K562 (cell line): ENCODE measurements around the gene MLKL. TPM values are rescaled to one million over a fixed set of nuclear protein-coding genes. Genes with fewer than 3 reads are reported as not detected.

ENCODE experiments used
- ATAC-seq: fragments of 200-7000 bp; cut with Tn5 transposase; 3 replicates; pipeline ENCODE4 v1.9.1; 2020; ENCODE audit warnings: moderate library complexity
- BruUV-seq: library from RNA; stranded (reverse); fragments of 400-500 nt; replicated peaks from 2 replicates; lab custom pipeline; 2021; lab: Mats Ljungman, UMichigan
- CTCF ChIA-PET: fragments of 300-600 bp; formaldehyde crosslinking; extraction: SDS; loops from one replicate; lab custom pipeline; 2021; ENCODE audit warnings: low intra/inter-chr PET ratio; lab: Yijun Ruan, JAX
- POLR2A ChIA-PET: fragments of 300-600, 350-650 bp; sonication (Branson Sonifier 250); formaldehyde crosslinking; extraction: SDS; loops from one replicate; lab custom pipeline; 2021; ENCODE audit warnings: antibody characterized with exemption, inconsistent platforms; lab: Yijun Ruan, JAX
- DNase-seq, 4 experiments: peaks; one replicate each; pipeline versions ENCODE4 v3.0.0 to v3.0.0-alpha.2; 2011 to 2018; ENCODE audit warnings: low spot score in 3 of 4, mixed read lengths in 3 of 4; ENCODE audit errors: extremely low read depth in 1 of 4
- FAIRE-seq: peaks from 2 replicates; lab custom pipeline; 2011; peaks lifted over from hg19 to GRCh38; lab: Jason Lieb, UNC
- H2AFZ ChIP-seq: 2 replicates; pipeline ENCODE4 v1.6.0; 2011; ENCODE audit warnings: low read depth, low read length, control low read depth, inconsistent platforms
- H3K27ac ChIP-seq: fragments of 200-600 bp; 3 replicates; pipeline ENCODE4 v1.8.0; 2011; ENCODE audit warnings: low read depth, mild to moderate bottlenecking, control low read depth, inconsistent platforms, low read length, moderate library complexity, mixed read lengths; ENCODE audit errors: extremely low read depth
- H3K27me3 ChIP-seq, 2 experiments: fragments of 300-600 bp in 1 of 2; 2 replicates in 1 of 2; 3 replicates in 1 of 2; pipeline versions ENCODE4 v1.6.0 to v1.8.0; 2011; ENCODE audit warnings: inconsistent platforms in 2 of 2, low read length in 2 of 2, mild to moderate bottlenecking in 1 of 2, mixed read lengths in 1 of 2, moderate library complexity in 1 of 2; ENCODE audit not compliant: control insufficient read depth in 2 of 2, insufficient read depth in 2 of 2
- H3K36me3 ChIP-seq: fragments of 300-600 bp; 3 replicates; pipeline ENCODE4 v1.8.0; 2011; ENCODE audit warnings: mild to moderate bottlenecking, low read length, inconsistent platforms; ENCODE audit not compliant: control insufficient read depth, insufficient read depth
- H3K4me1 ChIP-seq, 2 experiments: fragments of 200-600 bp in 1 of 2; replicated peaks in 1 of 2; 2 replicates in 1 of 2; 3 replicates in 1 of 2; pipeline versions ENCODE4 v1.5.1 to v1.8.0; 2011; ENCODE audit warnings: inconsistent platforms in 2 of 2, low read length in 2 of 2, mild to moderate bottlenecking in 1 of 2, mixed read lengths in 1 of 2, moderate library complexity in 1 of 2; ENCODE audit not compliant: control insufficient read depth in 2 of 2, insufficient read depth in 2 of 2
- H3K4me2 ChIP-seq: 2 replicates; pipeline ENCODE4 v1.6.1; 2011; ENCODE audit warnings: low read length, control low read depth, inconsistent platforms, mixed read lengths; ENCODE audit not compliant: insufficient read depth
- H3K4me3 ChIP-seq: fragments of 200-600 bp; sonication (generic), shearing (Covaris generic); 2 replicates; pipeline ENCODE4 v1.5.1; 2016; ENCODE audit warnings: control low read depth, inconsistent platforms
- H3K79me2 ChIP-seq: fragments of 200-600 bp; 3 replicates; pipeline ENCODE4 v1.8.0; 2011; ENCODE audit warnings: low read length, inconsistent platforms; ENCODE audit not compliant: control insufficient read depth, insufficient read depth
- H3K9ac ChIP-seq, 2 experiments: 2 replicates each; pipeline versions ENCODE4 v1.6.0 to v1.6.1; 2011; ENCODE audit warnings: low read depth in 2 of 2, low read length in 2 of 2, control low read depth in 1 of 2, inconsistent platforms in 1 of 2, mild to moderate bottlenecking in 1 of 2, mixed read lengths in 1 of 2; ENCODE audit not compliant: insufficient read depth in 1 of 2
- H3K9me1 ChIP-seq: one replicate; pipeline ENCODE4 v1.6.0; 2011; ENCODE audit warnings: inconsistent platforms, mild to moderate bottlenecking, low read length, moderate library complexity; ENCODE audit not compliant: control insufficient read depth, insufficient read depth
- H3K9me3 ChIP-seq: replicated peaks from 2 replicates; pipeline ENCODE4 v1.5.1; 2011; ENCODE audit warnings: low read depth, low read length, inconsistent platforms; ENCODE audit not compliant: control insufficient read depth, insufficient read depth
- H4K20me1 ChIP-seq: replicated peaks from 2 replicates; pipeline ENCODE4 v1.6.1; 2011; ENCODE audit warnings: low read length, inconsistent platforms, mixed read lengths; ENCODE audit not compliant: control insufficient read depth, insufficient read depth
- GATAD2B ChIP-seq: fragments of 450-650 bp; IDR thresholded peaks from 2 replicates; pipeline ENCODE4 v1.6.1; 2017; ENCODE audit warnings: mild to moderate bottlenecking, borderline replicate concordance
- MCM7 ChIP-seq, 2 experiments: fragments of 450-650 bp; IDR thresholded peaks; 2 replicates each; pipeline ENCODE4 v1.6.1; 2016 to 2018
- NFXL1 ChIP-seq: fragments of 450-650 bp; formaldehyde crosslinking; IDR thresholded peaks from 2 replicates; pipeline ENCODE4 v1.4.0; 2021; ENCODE audit warnings: mild to moderate bottlenecking
- PBX2 ChIP-seq, 2 experiments: IDR thresholded peaks in 1 of 2; conservative IDR thresholded peaks in 1 of 2; 2 replicates each; pipeline ENCODE4 v1.6.1; 2016; ENCODE audit warnings: low read depth in 2 of 2, mild to moderate bottlenecking in 1 of 2, missing compliant biosample characterization in 1 of 2, missing genetic modification characterization in 1 of 2, moderate library complexity in 1 of 2
- RBM34 ChIP-seq: fragments of 200-400 bp; formaldehyde crosslinking; IDR thresholded peaks from 2 replicates; pipeline ENCODE4 v1.6.1; 2018; ENCODE audit warnings: low read length, borderline replicate concordance; ENCODE audit not compliant: insufficient read depth
- YBX1 ChIP-seq: fragments of 450-650 bp; IDR thresholded peaks from 2 replicates; pipeline ENCODE4 v1.7.1; 2016; ENCODE audit warnings: mild to moderate bottlenecking
- ZHX1 ChIP-seq: fragments of 150-350 bp; conservative IDR thresholded peaks from 2 replicates; pipeline ENCODE4 v1.6.1; 2014; ENCODE audit warnings: low read length
- ZNF449 ChIP-seq: fragments of 250-450 bp; sonication (Bioruptor Pico); IDR thresholded peaks from 2 replicates; pipeline ENCODE4 v1.8.0; 2022; ENCODE audit warnings: moderate library complexity, mild to moderate bottlenecking, inconsistent platforms
- ZNF518B ChIP-seq: fragments of 250-450 bp; sonication (Bioruptor Pico); IDR thresholded peaks from 2 replicates; pipeline ENCODE4 v1.5.0; 2021; ENCODE audit warnings: mild to moderate bottlenecking, moderate library complexity
- ZNF778 ChIP-seq: fragments of 450-650 bp; formaldehyde crosslinking; IDR thresholded peaks from 2 replicates; pipeline ENCODE4 v1.4.0; 2020; ENCODE audit warnings: mild to moderate bottlenecking, moderate library complexity
- WGBS: fragments of 100-300 bp; shearing (Covaris generic); methylation state at CpG from one replicate; pipeline ENCODE4 v1.1.6; 2016; ENCODE audit warnings: low coverage, mixed read lengths; ENCODE audit not compliant: insufficient coverage; ENCODE audit errors: missing lambda C conversion rate; 5-methylcytosine and 5-hydroxymethylcytosine counted together
- in situ Hi-C: fragments of 300-500 bp; cut with MboI; formaldehyde crosslinking; loops from 4 replicates; pipeline ENCODE4 v1.15.0; 2018; ENCODE audit warnings: inconsistent platforms, mixed read lengths
- intact Hi-C: fragments of 100-400 bp; cut with micrococcal nuclease; formaldehyde crosslinking; loops from 2 replicates; pipeline ENCODE4 v1.14.2; 2022
- polyA plus RNA-seq, 8 experiments: library from polyadenylated mRNA; depleted of rRNA in 4 of 8; stranded (reverse) in 5 of 8; unstranded in 3 of 8; fragments of >200 nt; fragmentation: Nextera tagmentation in 2 of 8; fragmentation: Illumina TruSeq in 1 of 8; extraction: Ambion mirVana in 2 of 8; extraction: Trizol in 1 of 8; gene quantifications; 2 replicates each; pipeline versions ENCODE4 v1.2.1 to v1.2.3, GENCODE V29; 2011 to 2014; ENCODE audit warnings: inconsistent platforms in 1 of 8, missing spikeins in 1 of 8
- total RNA-seq, 7 experiments: library from RNA; depleted of rRNA in 6 of 7; stranded (reverse); fragments of >200 nt in 6 of 7; fragmentation: Illumina TruSeq in 2 of 7; extraction: Trizol in 2 of 7; gene quantifications; 2 replicates each; pipeline versions ENCODE4 v1.2.1 to v1.2.3, GENCODE V29; 2011 to 2021; ENCODE audit warnings: low replicate concordance in 1 of 7

MLKL gene
- total and polyA plus RNA-seq, 9 of the 15 experiments (the other 6 are each of a cell fraction or from before 2014, with no cell fraction given): 1.6 to 6.1 (median 4.8) TPM

- in situ Hi-C loops: loop anchor here (25.0 kb wide), 1 partner anchor 412 kb away; the partner anchor contains the start of gene ZFP1
- 3% methylated on average over 15 of the region's 19 CpGs for WGBS
- BruUV-seq: no TSS peak
- ATAC-seq (no peak), DNase-seq (no peak), FAIRE-seq (no peak)
- H4K20me1 ChIP-seq: no peaks in the 10 kb centered on the region
- peaks cover 17 to 47% of the 10 kb centered on the region in 2 experiments; a peak in 4 of 5 replicates for H3K27me3 ChIP-seq
- intact Hi-C loops: no loop called here
- H3K4me1 ChIP-seq: peaks cover 0 to 1% of the 10 kb centered on the region in 2 experiments; a peak in 1 of 5 replicates
- H3K27ac ChIP-seq: no peak overlapping the region
- no peak overlapping the region for H3K9ac ChIP-seq
- H3K4me2 ChIP-seq: no peak overlapping the region
- CTCF ChIA-PET: no interaction called here
- POLR2A ChIA-PET: interaction anchor here (0.6 to 1.5 kb wide), 5 partner anchors 12 to 153 kb away, joined by 3 to 4 read pairs (median 3); no protein-coding TSS in a partner anchor
- H2AFZ ChIP-seq: no peak overlapping the region
- no peaks in the 10 kb centered on the region for H3K79me2 ChIP-seq
- no peak overlapping the region for H3K4me3 ChIP-seq
- H3K9me3 ChIP-seq: peaks cover 4% of the 10 kb centered on the region
- no peaks in the 10 kb centered on the region for H3K9me1 ChIP-seq
- no peaks in the 10 kb centered on the region for H3K36me3 ChIP-seq
- TF ChIP-seq YBX1: no peak
- TF ChIP-seq ZNF778 (CRISPR knock-in tag): no peak
- no peak for TF ChIP-seq MCM7 (IDR thresholded peaks at IDR 0.05)
- no peak for TF ChIP-seq NFXL1
- no peak for TF ChIP-seq PBX2 (CRISPR knock-in tag; IDR thresholded peaks at IDR 0.05; ENCODE audit: low read depth)
- no peak for TF ChIP-seq PBX2 (tag; conservative IDR thresholded peaks at IDR 0.05; ENCODE audit: low read depth)
- no peak for TF ChIP-seq ZNF518B (CRISPR knock-in tag)
- TF ChIP-seq RBM34: no peak
- TF ChIP-seq GATAD2B: no peak
- TF ChIP-seq ZNF449 (CRISPR knock-in tag): no peak
- no peak for TF ChIP-seq ZHX1
Observed at GRCh38 chr16:74724820-74725549, 24.3 kb upstream of the MLKL start.
